GM18505 (cell line): ENCODE results near the gene FHIT.

Experiments
- ATAC-seq: cut with Tn5 transposase; IDR thresholded peaks from one replicate; pipeline ENCODE4 v1.9.1; 2021; ENCODE audit not compliant: unreplicated experiment
- POLR2A ChIP-seq: IDR thresholded peaks from 4 replicates; pipeline ENCODE4 v1.6.1; 2011; ENCODE audit warnings: borderline replicate concordance; ENCODE audit not compliant: insufficient read depth, insufficient read length; ENCODE audit errors: extremely low read depth

Gene FHIT

GRCh38 chr3:60229502-60229901, 1021.8 kb downstream of the FHIT start:
- no peak for TF ChIP-seq POLR2A
- no peak for ATAC-seq

- no peak for TF ChIP-seq POLR2A
- no peak for ATAC-seq
Observed at GRCh38 chr3:60228823-60229222, 1022.4 kb downstream of the FHIT start.

- no peak for TF ChIP-seq POLR2A
- ATAC-seq: no peak
Observed at GRCh38 chr3:60226912-60227311, 1024.3 kb downstream of the FHIT start.

GRCh38 chr3:60225848-60226247, 1025.4 kb downstream of the FHIT start:
- no peak for ATAC-seq

GRCh38 chr3:60220768-60221167, 1030.5 kb downstream of the FHIT start:
- ATAC-seq: no peak
- no peak for TF ChIP-seq POLR2A

More at GRCh38 chr3:60225848-60226247, 1025.4 kb downstream of the FHIT start:
- no peak for TF ChIP-seq POLR2A

- no peak for ATAC-seq
- no peak for TF ChIP-seq POLR2A
Observed at GRCh38 chr3:60219501-60219900, 1031.8 kb downstream of the FHIT start.

- TF ChIP-seq POLR2A: no peak
- no peak for ATAC-seq
Observed at GRCh38 chr3:60217156-60217911, 1033.9 kb downstream of the FHIT start.

GRCh38 chr3:60216462-60217075, 1034.7 kb downstream of the FHIT start:
- no peak for TF ChIP-seq POLR2A
- ATAC-seq: no peak

GRCh38 chr3:60215946-60216345, 1035.3 kb downstream of the FHIT start:
- no peak for TF ChIP-seq POLR2A
- ATAC-seq: no peak

GRCh38 chr3:60207905-60208304, 1043.3 kb downstream of the FHIT start:
- ATAC-seq: no peak
- no peak for TF ChIP-seq POLR2A

- ATAC-seq: no peak
- no peak for TF ChIP-seq POLR2A
Observed at GRCh38 chr3:60206206-60206605, 1045.0 kb downstream of the FHIT start.

GRCh38 chr3:60202052-60202726, 1049.1 kb downstream of the FHIT start:
- TF ChIP-seq POLR2A: no peak
- ATAC-seq: no peak

- ATAC-seq: no peak
- no peak for TF ChIP-seq POLR2A
Observed at GRCh38 chr3:60199306-60199705, 1051.9 kb downstream of the FHIT start.
